GM21381 (cell line): Measurements from ENCODE around the gene KATNAL2.
"Not testable (repeated sequence)": the region's sequence is repeated elsewhere in the genome, so short reads cannot be mapped to it uniquely, and the experiment has no call there.

Experiments used
- ATAC-seq: cut with Tn5 transposase; IDR thresholded peaks from one replicate; pipeline ENCODE4 v1.9.1; 2021; ENCODE audit warnings: mild to moderate bottlenecking, moderate library complexity; ENCODE audit not compliant: unreplicated experiment

Gene KATNAL2

GRCh38 chr18:47030887-47031286, 113.5 kb downstream of the KATNAL2 start:
- ATAC-seq, result not testable (repeated sequence)

GRCh38 chr18:47032945-47033344, 115.5 kb downstream of the KATNAL2 start:
- no peak for ATAC-seq

- not testable (repeated sequence) for ATAC-seq
Measured at GRCh38 chr18:47034591-47034990, 117.2 kb downstream of the KATNAL2 start.

GRCh38 chr18:47035156-47035671, 117.8 kb downstream of the KATNAL2 start, which contains the start of gene ELOA2:
Gene ELOA2 (minus strand): TSS chr18:47035621. CDS start chr18:47035264, 357 bp downstream.
- ATAC-seq, result no peak

DNA sequence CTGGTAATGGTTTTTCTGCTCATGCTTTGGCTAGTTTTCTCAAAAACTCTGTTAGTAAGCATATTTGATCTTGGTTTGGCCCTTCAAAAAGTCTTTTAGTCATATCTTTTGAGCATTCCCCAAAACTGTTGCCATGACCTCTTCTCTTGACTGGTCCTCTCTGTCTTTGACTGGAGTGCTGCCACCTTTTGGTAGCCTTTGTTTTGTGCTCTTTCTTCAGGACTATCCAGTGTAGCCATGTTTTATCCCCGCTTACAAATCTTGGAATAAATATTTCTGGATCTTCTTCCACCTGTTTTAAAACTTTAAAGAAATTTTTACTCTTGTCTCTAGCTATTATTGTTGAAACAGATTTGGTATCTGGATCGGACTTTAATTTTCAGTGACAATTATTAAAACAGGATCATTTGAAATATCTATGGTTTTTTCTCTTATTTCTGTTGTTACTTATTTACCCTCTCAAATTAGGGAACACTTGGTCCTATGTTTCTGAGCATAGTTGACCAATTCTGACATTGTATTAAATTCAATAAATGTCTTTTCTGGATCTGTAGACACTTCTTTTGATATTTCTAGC, 119.0 kb downstream of the KATNAL2 start:
- no peak for ATAC-seq

- no peak for ATAC-seq
Measured at GRCh38 chr18:47036927-47037578, 119.7 kb downstream of the KATNAL2 start.

GRCh38 chr18:47040982-47041381, 123.6 kb downstream of the KATNAL2 start:
- ATAC-seq, result no peak

GRCh38 chr18:47050468-47050867, 133.1 kb downstream of the KATNAL2 start:
- ATAC-seq, result no peak

GRCh38 chr18:47054369-47054768, 137.0 kb downstream of the KATNAL2 start:
- ATAC-seq, result no peak

DNA sequence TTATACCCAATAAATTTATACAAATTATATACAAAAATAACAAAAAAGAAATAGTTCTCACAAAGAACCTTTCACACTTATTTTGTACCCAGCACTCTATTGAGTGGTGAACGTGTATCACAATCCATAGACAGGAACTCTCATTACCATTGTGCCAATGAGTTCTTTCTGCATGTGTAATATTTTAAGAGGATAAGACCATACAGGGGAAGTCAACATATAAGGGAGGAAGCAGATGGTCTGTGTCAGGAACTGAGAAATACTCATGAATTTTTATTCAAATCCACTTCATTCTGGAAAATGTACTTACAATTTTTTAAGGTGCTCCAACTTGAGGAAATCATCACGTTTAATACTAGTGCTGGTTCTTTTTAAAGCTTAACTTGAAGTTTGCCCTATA, 145.1 kb downstream of the KATNAL2 start:
- no peak for ATAC-seq

- ATAC-seq, result no peak
Measured at GRCh38 chr18:47063096-47063495, 145.7 kb downstream of the KATNAL2 start.

GRCh38 chr18:47067648-47068047, 150.2 kb downstream of the KATNAL2 start:
- ATAC-seq, result no peak

- ATAC-seq, result no peak
Measured at GRCh38 chr18:47075098-47075883, 157.9 kb downstream of the KATNAL2 start.

- ATAC-seq, result no peak
Measured at GRCh38 chr18:47077111-47077510, 159.7 kb downstream of the KATNAL2 start.

DNA sequence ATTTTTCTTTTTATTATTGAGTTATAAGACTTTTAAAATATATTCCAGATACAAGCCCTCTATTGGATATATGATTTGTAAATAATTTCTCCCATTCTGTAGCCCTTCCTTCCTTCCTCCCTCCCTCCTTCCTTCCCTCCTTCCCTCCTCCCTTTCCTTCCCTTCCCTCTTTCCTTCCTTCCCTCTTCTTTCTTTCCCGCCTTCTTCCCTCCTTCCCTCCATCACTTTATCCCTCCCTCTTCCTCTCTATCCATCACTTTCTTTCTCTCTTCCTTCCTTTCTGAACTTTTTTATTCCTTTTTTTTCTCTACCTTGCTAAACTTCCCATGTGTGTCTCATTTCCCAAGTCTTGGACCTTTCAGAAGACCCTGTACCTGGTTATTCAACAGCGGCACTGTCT, 163.5 kb downstream of the KATNAL2 start:
- no peak for ATAC-seq

GRCh38 chr18:47081578-47081977, 164.2 kb downstream of the KATNAL2 start:
- ATAC-seq, result no peak

GRCh38 chr18:47087676-47088075, 170.3 kb downstream of the KATNAL2 start:
- no peak for ATAC-seq

GRCh38 chr18:47095810-47096209, 178.4 kb downstream of the KATNAL2 start:
- no peak for ATAC-seq

- ATAC-seq, result no peak
Measured at GRCh38 chr18:47100212-47100831, 182.9 kb downstream of the KATNAL2 start.

DNA sequence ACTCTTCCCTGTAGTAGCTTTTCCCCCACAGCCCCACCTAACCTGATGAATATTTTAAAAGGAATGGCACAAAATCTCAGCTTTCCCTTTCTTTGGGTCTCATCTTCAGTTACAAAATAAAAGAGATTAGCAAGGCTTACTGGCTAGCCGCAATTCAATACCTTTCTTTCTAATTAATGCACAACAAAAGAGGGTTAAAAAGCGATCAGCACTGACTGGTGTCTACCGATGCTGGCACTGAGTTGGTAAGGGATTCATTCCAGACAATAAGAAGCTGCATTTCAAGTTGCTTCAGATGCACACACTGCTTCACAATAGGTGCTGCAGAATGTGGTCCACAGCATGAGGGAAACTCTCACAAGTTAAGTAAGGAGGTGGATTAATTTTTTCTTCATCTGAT, 191.0 kb downstream of the KATNAL2 start:
- ATAC-seq, result no peak

GRCh38 chr18:47108998-47109405, 191.6 kb downstream of the KATNAL2 start:
- ATAC-seq, result no peak
